HG03175 (cell line): ENCODE data around the gene AKIP1.
"Not testable (repeated sequence)": the region's sequence is repeated elsewhere in the genome, so short reads cannot be mapped to it uniquely, and the experiment has no call there.

Experiments used
- ATAC-seq: cut with Tn5 transposase; IDR thresholded peaks from one replicate; pipeline ENCODE4 v1.9.1; 2021; ENCODE audit warnings: mild to moderate bottlenecking, moderate library complexity; ENCODE audit not compliant: unreplicated experiment

Gene AKIP1

DNA sequence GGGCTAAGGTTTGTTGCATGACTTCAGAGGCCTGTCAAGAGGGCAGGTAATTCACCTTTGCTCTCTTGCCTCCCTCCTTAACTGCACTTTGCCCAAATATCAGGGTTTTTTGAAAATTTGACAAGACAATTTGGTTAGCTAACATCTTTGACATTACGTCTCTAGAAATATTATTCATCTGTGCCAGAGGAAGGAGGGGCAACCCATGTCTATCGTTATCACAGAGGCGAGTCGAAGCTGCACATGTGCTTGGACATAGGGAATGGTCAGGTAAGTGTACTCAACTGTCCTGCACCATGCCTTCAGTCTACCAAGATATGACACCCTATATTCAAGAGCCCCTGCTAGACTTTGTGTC, 3.7 kb downstream of the AKIP1 start:
- no peak for ATAC-seq

DNA sequence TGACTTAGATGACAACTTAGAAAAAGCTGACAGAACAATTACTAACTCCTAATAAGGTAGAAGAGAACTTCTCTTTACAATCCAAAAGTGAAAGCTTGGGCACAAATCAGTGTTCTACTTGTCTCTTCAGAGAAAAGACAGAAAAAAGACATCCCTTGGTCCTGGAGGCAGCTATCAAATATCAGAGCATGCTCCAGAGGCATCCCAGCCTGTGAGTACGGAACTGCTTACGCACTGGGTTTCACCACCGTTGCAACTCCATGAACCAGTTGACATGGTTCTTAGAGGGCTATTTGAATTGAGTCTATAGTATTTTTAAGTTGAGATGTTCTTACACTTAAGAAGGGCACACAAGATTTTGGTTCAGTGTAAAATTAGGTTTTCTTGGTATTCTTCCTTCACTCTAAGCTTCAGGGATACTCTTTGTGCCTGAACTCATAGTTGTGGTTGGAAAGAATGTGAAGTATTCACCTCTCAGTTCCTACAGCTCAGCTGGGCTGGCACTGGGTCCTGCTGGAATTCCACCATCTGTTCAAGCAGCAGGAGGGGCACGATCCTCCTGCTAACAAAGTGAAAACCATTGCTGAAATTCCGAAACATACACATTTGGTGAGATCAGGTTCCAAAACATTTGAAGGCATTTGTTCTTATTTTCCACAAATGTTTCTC, 6.3 kb downstream of the AKIP1 start:
- no peak for ATAC-seq

DNA sequence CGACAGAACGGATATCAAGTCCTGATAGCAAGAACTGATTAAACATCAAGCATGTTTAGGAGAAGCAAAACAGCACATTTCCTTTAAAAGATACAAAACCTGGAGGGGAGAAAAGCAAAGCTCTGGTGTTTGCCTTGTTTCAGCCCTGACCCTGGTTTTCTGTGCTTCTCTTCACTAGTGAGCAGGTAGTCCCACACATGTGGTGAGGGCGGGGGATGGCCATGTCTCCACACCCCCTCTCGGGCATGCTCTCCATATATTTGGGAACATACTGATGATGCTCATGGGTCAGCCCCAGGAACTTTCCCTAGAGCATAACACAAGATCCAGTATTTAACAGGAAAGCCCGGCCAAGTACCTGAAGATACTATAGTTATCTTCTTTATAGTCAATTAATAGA, 11.7 kb downstream of the AKIP1 start:
- no peak for ATAC-seq

DNA sequence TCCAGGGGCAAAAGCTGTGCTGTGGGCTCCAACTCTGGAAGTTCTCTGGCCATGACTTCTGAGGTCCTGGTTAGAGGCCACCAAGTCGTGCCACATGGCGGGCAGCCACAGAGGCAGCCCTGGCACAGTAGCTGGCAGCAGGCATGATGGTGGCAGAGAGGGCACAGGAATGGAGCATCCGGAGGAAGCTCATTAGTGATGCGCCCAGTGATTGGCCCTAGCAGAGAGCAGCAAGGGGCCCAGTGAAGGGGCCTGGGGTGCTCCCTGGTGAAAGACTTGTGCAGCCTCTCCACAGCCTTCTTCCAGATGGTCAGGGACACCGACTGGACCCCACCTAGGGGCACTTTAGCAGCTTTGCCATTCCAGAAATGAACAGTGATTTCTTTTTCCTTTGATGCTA, 14.7 kb downstream of the AKIP1 start:
- no peak for ATAC-seq

DNA sequence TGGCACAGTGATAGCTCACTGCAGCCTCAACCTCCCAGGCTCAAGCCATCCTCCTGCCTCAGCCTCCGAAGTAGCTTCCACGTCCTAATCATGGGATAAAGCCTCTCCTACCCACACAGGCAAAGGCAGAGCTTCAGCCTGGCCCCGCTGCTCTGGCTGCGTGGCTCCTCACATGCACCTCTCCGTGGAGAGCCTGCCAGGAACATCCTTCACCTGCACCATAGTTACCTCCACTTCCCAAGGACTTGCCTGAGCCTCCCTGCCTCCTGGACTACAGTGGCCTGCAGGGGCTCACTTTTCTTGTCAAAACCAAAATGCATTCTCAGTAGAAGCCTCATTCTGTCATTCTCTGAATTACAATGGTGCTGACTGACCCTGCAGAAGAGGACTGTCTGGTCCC, 15.2 kb downstream of the AKIP1 start:
- no peak for ATAC-seq

DNA sequence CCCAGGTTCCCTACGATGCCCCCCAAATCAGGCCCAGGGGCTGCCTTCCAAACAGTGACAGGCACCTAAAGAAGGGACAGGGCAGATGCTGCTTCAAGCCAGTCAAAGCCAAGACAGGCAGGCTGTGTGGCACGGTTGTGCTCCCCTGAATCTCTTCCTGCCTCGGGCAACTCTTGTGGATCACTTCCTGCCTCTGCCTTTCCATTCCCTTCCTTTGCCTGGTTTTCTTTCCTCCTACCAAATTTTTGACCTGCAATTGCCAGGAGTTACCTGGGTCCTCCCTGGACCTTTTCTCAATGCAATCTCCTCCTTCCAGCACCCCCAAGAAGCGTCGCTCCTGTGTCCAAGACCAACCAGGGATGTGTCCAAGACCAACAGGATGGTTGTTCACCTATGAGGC, 16.2 kb downstream of the AKIP1 start:
- ATAC-seq, result no peak

DNA sequence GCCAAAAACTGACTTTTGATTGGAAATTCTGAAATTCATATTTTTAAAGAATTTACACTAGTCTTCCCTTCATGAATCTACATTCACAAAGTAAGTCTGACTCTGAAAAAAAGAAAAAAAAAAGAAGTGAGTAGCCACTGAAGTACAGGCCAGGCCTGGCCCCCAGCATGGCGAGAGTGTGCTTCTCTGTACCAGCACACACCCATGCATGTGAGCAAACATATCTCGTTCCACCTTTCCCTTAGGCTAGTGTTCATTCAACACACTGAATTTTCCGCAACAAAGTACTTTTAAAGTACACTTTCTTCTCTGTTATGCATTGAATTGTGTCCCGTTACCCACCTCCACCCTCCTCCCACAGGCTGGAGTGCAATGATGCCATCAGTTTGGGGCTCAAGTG, 17.2 kb downstream of the AKIP1 start:
- ATAC-seq, result no peak

DNA sequence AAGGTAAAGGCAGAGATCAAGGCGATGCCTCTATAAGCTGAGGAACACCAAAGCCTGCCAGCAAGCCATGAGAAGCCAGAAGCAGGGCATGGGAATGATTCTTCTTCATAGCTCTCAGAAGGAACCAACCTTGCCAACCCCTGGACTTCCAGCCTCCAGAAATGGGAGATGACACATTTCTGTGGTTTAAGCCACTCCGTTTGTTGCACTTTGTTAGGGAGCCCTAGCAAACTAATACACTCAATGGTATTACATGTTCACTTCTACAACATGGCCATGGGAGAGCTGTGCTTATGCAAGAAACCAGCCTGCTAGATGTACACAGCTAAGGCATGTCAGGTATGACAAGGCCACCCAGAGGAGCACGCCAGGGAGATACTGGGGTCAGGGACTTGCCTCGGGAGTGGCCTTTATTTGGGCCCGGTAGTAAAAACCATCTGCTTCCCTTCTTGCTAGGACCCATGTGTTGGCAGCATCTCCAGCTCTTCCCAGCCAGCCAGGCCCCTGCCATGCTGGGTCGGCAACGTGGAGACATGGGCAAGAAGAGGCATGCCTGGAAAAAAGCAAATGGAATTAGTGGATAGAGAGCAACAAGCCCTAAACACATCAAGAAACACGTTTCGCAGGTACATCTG, 18.1 kb downstream of the AKIP1 start:
- ATAC-seq, result no peak

DNA sequence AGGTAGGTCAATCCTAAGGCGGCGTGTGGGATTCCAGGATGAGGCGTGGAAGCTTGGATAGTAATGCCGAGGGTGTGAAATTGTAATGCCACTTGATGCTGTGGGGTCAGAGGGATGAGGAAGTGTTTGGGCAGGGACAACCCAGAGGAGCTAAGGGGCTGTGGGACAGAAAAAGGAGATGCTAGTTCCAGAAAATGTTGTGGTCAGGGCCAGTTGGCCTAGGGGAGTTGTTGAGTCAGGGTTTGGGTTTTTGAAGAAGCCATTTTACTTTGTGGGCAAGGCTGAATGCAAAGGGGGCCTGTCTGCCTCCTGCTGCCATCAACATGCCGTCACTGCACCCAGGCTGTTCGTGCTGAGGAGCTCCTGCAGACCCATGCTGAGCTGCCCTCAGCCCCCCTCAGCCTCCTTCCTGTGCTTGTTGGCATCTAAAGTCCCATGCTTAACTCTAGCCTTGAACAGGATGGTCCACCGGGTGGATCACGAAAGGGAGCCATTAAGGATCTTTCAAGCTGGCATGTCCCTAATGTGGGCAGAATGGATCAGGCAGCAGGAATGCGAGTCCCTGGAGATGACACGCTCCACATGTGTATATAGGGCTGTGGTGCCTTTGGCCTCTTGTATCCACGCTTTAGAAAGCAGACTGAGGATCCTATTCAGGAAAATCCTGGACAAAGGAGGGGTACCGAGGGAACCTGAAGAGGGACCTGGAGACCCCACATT, 19.6 kb downstream of the AKIP1 start:
- no peak for ATAC-seq

DNA sequence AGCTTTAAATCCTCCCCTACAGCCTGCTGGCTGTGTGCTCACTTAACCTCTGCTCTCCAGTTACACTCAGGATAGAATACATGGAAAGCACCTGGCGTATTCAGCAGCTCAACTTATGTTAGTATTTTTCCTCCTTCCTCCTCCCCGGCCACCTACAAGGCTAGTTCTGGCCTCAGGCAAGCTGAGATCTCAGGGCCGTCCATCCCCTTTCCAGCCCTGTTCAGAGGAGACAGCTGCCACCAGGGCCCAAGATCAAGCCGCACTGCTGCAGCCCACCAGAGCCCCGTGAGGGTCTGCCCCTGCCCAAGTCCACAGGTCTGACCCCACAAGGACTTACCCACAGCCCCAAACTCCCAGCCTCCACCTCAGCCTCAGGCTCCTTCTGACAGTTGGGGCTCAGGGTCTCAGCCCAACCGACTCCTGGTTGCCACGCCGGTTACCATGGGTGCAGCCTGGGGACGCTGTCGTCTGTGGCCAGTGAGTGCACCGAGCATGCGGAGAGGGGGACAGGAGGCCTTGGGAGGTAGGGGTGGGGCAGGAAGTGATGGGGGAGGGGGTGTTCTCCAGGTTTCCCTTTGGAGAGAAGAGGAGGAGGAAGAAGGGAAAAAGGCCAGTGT, 21.7 kb downstream of the AKIP1 start, which contains the start of gene C11orf16:
TSS of gene C11orf16 (minus strand) at position 384 of the 617 bp plus-strand sequence. CDS start 639 bp downstream, outside the sequence.
- ATAC-seq, result no peak

DNA sequence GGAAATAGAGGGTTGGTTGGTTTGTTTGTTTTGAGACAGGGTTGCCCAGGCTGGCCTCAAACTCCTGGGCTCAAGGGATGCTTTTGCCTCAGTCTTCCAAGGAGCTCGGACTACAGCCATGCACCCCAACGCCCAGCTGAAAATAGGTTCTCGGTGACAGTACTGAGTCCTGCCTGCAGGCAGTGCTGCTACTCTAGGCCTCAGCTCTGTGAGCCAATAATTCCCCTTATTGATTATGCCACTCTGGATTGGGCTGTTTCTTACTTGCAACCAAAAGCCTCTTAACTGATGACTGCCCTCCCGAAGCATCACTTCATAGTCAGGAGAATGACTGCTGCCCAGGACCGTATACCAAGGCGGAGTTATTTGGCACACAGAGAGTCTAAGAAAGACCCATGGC, 22.9 kb downstream of the AKIP1 start:
- ATAC-seq, result no peak

DNA sequence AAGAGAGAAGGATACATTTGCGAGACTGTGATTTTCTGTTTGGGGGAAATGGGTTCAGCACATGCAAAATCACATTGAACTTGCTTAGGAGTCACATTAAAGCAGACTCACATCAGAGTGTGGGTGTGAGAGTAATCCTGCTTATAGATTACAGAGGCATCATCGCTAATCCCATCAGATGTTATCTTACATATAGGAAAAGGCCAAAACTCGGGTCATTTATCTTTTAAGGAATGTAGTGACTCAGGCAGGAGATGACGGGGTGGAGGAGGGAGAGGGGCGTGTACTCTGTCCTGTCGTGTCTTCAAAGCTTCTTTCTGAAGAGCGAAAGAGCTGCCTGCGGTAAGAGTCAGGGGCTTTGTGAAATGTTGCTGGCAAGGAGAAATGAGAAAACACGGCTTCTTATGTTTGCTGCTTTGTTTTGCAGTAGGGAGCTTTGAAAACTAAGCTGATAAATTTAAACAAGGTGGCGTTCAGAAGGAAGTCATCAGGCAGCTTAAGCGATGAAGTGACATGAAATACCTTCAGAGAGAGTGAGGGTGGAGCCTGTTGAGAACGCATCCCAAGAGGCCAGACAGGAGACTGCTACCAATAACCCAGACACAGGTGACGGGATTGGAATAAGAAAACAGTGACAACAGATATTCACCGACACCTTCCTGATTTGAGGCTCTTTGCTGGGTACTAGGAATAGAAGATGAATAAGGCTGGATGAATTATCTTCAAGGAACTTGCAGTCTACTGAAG, 23.9 kb downstream of the AKIP1 start:
- no peak for ATAC-seq

DNA sequence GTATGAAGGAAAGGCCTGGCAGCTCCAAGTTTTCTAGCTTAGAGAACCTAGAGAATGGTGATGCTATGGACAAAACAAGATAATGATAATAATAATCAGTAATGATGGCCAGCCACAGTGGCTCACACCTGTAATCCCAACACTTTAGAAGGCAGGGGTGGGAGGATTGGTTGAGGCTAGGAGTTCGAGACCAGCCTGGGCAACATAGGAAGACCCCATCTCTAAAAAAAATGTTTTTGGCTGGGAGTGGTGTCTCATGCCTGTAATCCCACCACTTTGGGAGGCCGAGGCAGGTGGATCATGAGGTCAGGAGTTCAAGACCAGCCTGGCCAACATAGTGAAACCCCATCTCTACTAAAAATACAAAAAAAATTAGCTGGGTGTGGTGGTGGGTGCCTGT, 24.8 kb downstream of the AKIP1 start:
- ATAC-seq, result not testable (repeated sequence)

DNA sequence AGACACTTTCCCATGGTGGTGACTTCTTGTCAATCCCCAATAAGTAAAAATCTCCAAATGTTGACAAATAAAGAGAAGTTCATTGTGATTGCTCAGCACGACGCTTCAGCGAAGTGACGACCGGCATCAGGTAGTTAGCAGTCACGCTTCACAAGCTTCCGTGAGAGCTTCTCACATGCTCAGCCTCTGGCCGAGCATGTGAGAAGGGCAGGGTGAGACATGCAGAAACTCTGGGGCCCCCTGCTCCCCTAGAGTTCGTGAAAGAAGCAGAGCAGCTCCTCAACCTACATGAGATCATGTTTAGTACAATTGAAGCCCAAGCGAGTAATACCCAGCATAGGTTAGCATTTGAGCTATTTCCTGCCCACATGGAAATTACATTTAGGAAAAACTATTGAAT, 26.2 kb downstream of the AKIP1 start:
- ATAC-seq, result no peak

DNA sequence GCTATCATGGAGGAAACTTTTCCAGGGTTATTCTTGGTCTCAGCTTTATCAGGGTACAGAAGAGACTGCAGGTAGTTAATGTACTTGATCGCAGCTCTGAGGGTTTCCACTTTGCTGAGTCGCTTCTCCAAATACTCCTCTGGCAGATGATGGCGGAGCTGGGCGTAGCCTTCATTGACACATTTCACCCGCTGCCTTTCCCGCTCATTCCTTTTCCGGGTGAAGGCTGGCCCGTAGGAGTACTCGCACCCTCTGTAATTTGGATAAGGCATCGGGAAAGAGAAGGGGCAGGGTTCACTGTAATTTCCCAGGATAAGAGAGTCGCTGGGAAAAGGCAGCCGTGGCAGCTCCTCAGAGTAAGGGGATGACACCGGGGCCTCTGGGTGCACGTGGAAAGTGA, 26.7 kb downstream of the AKIP1 start:
- no peak for ATAC-seq

DNA sequence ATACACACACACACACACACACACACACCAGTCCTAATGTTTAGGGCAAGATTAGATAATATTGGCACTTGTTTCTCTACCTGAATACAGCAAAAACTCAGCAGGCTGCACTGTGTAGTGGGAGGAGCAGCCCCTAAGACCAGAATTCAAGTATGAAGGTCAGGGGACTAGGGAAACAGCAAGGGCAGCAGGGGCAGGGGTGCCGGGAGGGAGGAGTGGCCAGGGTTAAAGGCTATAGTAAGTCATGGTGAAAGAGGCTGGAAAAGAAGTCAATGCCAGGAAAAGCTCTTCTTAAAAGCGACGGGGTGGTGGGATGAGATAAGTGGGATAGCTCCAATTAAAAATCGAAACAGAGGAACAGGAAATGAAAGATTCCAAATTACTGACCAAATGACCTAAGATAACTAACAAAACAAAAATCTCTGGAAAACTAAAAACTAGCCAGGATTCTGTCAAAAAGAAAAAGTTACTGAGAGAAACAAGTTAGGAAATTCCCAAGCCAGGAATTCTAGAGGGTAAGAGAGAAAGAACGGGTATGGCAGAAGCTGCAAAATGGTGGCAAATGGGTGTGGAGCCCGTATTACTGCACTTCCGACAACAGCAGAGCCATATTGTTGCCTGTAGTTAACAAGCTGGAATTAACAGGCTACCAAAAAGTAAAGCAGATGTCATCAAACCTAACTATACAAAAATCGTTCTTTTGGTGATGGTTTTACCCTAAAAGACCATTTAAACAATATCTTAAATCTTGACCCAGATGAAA, 30.5 kb downstream of the AKIP1 start:
- ATAC-seq, result no peak

DNA sequence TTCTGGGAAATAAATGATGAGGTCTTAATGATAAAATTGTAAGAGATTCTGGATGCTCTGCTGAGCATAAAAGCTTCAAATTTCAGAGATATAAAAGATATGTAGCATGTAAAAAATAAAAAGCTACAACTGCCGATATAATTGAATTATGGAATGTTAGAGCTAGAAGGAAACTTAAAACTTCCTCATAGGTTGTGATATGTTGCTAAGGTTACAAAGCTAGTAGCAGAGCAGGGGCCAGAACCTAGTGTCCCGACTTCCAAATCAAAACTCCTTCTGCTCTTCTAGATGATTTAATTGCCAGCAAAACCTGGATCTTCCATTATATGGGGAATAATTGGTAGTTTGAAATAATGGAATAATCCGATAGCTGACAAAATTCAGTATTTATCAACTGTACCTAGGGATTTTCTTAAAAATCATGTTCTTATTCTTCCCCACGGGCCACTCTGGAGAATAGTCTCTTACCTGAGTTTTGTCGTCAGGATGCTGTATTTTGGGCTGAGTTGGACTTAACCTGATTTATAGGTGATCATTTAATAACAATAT, 31.6 kb downstream of the AKIP1 start, which contains the start of gene ASCL3:
TSS of gene ASCL3 (minus strand) at position 499 of the 549 bp plus-strand sequence. CDS start 4,855 bp downstream, outside the sequence.
- no peak for ATAC-seq

DNA sequence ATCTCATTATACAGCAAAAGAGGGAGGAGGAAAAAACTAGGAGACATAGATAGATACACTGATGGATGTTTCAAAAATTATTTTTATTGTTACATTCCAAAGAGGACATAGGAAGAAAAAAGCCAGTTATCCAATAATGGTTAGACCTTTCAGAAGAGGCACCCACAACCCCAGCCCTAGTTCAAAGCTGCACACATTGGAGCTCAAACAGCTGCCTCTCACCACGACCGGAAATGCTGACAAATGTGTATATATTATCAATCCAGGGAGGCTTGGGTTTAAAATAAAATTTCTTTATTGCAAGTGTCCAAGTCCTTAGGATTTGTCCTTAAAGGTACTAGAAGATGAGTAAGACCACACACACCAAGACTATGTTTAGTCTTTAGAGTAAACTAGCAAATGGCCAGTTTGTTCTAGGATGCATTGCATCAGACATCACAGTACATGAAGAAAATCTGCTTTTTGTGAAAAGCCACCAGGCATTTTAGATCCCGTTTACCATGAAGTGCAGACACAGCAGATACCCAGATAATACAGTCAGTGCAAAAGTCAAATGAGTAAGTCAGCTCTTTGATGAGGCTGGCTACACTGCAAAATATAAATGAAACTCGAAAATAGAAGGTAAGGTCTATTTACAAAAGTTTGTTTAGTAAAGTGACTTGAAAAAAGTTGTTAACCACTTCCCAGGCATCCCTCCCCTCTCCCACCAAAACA, 36.4 kb downstream of the AKIP1 start:
- no peak for ATAC-seq

DNA sequence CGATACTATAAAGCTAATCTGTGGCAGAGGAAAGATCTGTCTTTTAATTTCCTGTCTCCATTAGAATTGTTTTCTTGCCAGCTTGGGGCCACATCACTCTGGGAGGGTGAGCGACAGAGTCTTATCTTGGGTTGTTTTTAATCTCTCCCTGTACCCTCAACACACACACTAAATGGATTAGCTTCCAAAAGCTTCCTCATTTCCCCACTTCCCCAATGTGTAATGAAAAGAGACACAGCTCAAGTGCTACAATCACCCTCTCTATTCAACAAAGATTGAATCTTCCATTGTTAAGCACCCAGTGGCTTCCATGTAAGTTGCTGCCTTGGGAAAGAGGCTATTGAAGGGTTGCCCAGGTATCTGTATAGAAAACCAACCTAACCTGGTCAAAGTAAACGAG, 37.9 kb downstream of the AKIP1 start:
- no peak for ATAC-seq
